Naive B cell (primary cell): Measurements from ENCODE around the gene SAYSD1. TPM values are rescaled to one million over a fixed set of nuclear protein-coding genes. Genes with fewer than 3 reads are reported as not detected.
A peak's percentile ranks its signal among the peaks of the same experiment; 100 is the strongest.

Source experiments
- ATAC-seq, 2 donors: fragments of 150-1000 bp; cut with Tn5 transposase; 2 replicates each; pipeline ENCODE4 v1.10.0; 2021; ENCODE audit warnings: low read depth in 2 of 2, mild to moderate bottlenecking in 2 of 2, moderate library complexity in 2 of 2
- DNase-seq: peaks from one replicate; pipeline ENCODE4 v3.0.0; 2022
- H3K27ac Mint-ChIP-seq, 6 donors: one replicate each; pipeline ENCODE4 v1.8.0; 2020 to 2022; ENCODE audit warnings: mild to moderate bottlenecking in 6 of 6, mixed read lengths in 6 of 6, moderate library complexity in 5 of 6, inconsistent platforms in 2 of 6
- H3K27me3 Mint-ChIP-seq, 3 donors: one replicate each; pipeline ENCODE4 v1.8.0; 2021 to 2022; ENCODE audit warnings: mixed read lengths in 3 of 3, mild to moderate bottlenecking in 1 of 3
- H3K36me3 Mint-ChIP-seq, 2 donors: one replicate each; pipeline ENCODE4 v1.8.0; 2020 to 2022; ENCODE audit warnings: mixed read lengths in 2 of 2, inconsistent platforms in 1 of 2, mild to moderate bottlenecking in 1 of 2
- H3K4me1 Mint-ChIP-seq, 3 donors: one replicate each; pipeline ENCODE4 v1.8.0; 2020 to 2022; ENCODE audit warnings: mixed read lengths in 3 of 3, inconsistent platforms in 1 of 3, mild to moderate bottlenecking in 1 of 3, moderate library complexity in 1 of 3
- H3K4me3 Mint-ChIP-seq, 8 donors: one replicate each; pipeline ENCODE4 v1.8.0; 2020 to 2022; ENCODE audit warnings: mild to moderate bottlenecking in 8 of 8, mixed read lengths in 8 of 8, moderate library complexity in 8 of 8, inconsistent platforms in 2 of 8
- H3K9me3 Mint-ChIP-seq, 7 donors: one replicate each; pipeline ENCODE4 v1.8.0; 2020 to 2022; ENCODE audit warnings: mixed read lengths in 7 of 7, mild to moderate bottlenecking in 5 of 7, inconsistent platforms in 2 of 7, moderate library complexity in 1 of 7
- polyA plus RNA-seq, 6 donors: library from polyadenylated mRNA; unstranded; fragments of 300-500 nt; fragmentation: Illumina TruSeq; gene quantifications; one replicate each; pipeline ENCODE4 v1.2.3, GENCODE V29; 2021; ENCODE audit warnings: low read depth in 6 of 6

Gene SAYSD1
- polyA plus RNA-seq, 6 donors from 2014 or later: 16.4 to 21.0 (median 18.7) TPM

DNA sequence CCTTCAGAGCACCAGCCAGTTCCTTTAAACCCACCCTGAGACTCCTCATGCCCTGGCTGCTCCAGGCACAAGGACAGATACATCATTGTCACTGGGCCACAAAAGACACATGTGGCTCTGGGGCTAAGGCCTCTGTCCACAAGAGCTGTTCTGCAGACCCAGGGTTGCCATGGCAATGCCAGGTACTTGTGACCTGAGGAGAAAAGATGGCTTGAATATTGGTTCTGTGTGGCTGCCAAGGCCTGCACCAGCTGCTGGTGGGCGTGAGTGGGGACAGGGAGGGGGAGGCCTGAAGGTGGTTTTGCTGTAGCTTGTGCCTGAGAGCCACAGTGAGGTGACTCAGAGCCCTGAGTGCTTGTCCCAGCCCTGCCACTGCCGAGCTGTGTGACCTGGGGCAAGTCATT is 31.8 kb downstream of the SAYSD1 start:
- H3K9me3 Mint-ChIP-seq: no peaks in the 10 kb centered on the region
- no peak for ATAC-seq

DNA sequence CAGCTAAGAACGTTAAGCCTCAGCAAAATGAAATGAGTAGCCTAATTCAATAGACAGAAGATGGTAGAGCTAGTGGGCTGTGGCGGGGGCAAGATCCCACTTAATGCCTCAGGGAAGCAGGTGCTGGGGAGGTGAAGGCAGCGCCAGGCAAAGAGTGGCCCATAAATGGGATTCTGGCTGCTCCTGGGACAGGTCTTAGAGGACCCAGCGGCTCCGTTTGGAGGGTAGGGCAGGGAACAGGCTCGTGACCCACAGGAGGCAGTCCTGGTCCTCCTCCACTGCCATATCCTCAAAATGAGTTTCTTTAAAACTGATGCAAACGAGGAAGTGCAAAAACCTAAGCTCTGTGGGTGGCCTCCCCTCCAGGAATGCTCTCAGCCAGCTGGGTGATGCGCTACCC is 32.7 kb downstream of the SAYSD1 start:
- Mint-ChIP-seq H3K36me3 (no peaks in the 10 kb centered on the region), H3K4me1 (no peaks in the 10 kb centered on the region)
- no peak for ATAC-seq

More for the DNA sequence above, 31.8 kb downstream of the SAYSD1 start:
- Mint-ChIP-seq H3K27me3 (peaks cover 23 to 72% (median 55%) of the 10 kb centered on the region in 3 donors), H3K4me3 (no peak overlapping the region), H3K36me3 (no peaks in the 10 kb centered on the region), H3K27ac (peak overlapping the region in 1 of 6 donors; percentile 60), H3K4me1 (no peaks in the 10 kb centered on the region)
- no peak for DNase-seq

DNA sequence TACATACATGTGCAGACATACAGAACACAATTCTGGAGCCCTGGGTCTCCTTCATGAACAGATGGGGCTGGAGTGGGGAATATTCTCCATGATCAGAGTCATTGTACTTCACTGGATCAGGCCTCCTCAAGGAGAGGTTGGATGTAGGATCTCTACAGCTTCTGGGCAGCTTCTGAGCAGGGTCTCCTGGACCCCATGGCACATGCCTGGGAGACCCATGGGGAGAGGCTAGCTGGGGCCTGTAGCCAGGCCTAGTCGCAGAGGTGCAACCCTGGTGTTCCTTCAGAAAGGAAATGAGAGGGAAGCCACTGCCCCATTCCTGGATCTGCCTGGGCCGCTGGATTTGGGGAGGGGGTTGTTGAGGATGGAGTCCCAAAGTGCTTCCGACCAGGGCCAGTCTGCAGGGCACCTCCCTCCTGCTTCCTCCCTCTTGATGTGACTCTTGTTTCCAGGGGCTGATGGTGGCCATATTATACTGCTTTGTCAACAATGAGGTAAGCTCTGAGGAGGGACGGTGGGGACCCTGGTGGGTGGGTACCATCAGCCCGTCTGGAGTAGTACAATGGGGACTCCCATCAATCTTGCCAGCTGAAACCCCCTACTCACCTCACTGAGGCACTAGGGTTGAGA is 34.6 kb downstream of the SAYSD1 start:
- no peaks in the 10 kb centered on the region for H3K36me3 Mint-ChIP-seq
- H3K4me3 Mint-ChIP-seq: no peak overlapping the region
- DNase-seq (no peak), ATAC-seq (no peak)
- H3K27ac Mint-ChIP-seq: no peak overlapping the region
- H3K27me3 Mint-ChIP-seq: peaks cover 10 to 50% (median 32%) of the 10 kb centered on the region in 3 donors
- H3K9me3 Mint-ChIP-seq: no peaks in the 10 kb centered on the region
- no peaks in the 10 kb centered on the region for H3K4me1 Mint-ChIP-seq

More for the DNA sequence above, 32.7 kb downstream of the SAYSD1 start:
- Mint-ChIP-seq H3K27me3 (peaks cover 17 to 69% (median 47%) of the 10 kb centered on the region in 3 donors), H3K9me3 (no peaks in the 10 kb centered on the region), H3K27ac (no peak overlapping the region), H3K4me3 (no peak overlapping the region)
- DNase-seq: no peak

DNA sequence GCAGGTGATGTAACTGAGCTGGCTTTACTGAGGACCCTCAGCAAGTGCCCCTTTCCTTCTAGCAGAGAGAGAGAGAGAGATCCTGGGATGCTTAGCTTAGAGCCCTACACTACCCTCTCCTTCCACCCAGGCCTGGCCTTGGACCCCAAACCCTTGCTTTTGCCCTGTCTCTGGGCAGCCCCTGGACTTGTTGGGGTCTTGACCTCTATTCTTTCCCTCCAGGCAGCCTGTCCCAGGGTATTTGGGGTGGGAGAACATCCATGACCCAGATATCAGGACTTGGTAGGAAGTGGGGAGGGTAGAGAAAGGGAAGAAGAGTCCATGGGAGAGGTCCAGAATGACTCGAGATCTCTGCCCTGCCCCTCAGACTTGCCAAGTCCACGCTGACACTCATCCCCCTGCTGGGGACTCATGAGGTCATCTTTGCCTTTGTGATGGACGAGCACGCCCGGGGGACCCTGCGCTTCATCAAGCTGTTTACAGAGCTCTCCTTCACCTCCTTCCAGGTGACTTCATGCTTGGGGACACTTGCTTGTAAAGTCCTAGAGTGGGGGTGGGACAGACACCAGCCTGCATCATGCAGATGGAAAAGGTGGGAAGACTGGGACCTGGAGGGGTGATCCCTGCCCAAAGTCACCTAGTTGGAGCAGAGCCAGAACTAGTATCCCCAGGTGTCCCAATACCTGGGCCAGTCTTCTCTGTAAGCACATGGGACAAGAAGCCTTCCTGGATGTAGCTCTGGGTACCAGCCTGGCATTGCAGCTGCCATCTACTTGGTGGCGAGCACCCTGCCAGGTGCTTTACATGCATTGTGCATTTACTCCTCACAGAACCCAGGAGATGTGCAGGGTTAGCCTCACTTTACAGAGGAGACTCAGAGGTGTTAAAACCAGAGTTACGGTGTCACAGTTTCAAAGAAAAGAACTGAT is 35.5 kb downstream of the SAYSD1 start:
- ATAC-seq: no peak
- peaks cover 10 to 50% (median 30%) of the 10 kb centered on the region in 3 donors for H3K27me3 Mint-ChIP-seq
- no peak for DNase-seq
- no peaks in the 10 kb centered on the region for H3K4me1 Mint-ChIP-seq
- H3K27ac Mint-ChIP-seq: no peak overlapping the region
- H3K4me3 Mint-ChIP-seq: no peak overlapping the region
- H3K36me3 Mint-ChIP-seq: no peaks in the 10 kb centered on the region
- H3K9me3 Mint-ChIP-seq: no peaks in the 10 kb centered on the region

DNA sequence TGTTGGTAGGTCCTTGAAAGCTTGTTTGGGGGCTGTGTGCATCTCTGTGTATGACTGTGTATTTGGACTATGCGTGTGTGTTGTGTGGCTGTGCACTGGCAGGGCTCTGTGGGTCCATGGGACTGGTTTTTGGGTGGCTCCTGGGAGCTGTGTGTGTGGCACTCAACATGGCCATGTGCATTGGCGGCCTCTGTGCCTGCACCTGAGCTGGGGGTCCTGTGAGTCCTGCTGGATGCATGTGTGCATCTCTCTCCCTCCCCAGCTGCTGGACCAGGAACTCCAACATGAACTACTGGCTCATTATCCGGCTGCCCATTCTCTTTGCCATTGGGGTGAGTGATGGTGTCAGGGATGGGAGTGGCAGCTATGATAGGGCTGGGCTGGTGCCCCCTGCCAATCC is 36.3 kb downstream of the SAYSD1 start:
- H3K27ac Mint-ChIP-seq: no peak overlapping the region
- H3K9me3 Mint-ChIP-seq: no peaks in the 10 kb centered on the region
- H3K4me3 Mint-ChIP-seq: no peak overlapping the region
- DNase-seq: no peak
- no peaks in the 10 kb centered on the region for H3K4me1 Mint-ChIP-seq
- no peak for ATAC-seq
- H3K27me3 Mint-ChIP-seq: peaks cover 6 to 49% (median 24%) of the 10 kb centered on the region in 3 donors
- H3K36me3 Mint-ChIP-seq: no peaks in the 10 kb centered on the region

DNA sequence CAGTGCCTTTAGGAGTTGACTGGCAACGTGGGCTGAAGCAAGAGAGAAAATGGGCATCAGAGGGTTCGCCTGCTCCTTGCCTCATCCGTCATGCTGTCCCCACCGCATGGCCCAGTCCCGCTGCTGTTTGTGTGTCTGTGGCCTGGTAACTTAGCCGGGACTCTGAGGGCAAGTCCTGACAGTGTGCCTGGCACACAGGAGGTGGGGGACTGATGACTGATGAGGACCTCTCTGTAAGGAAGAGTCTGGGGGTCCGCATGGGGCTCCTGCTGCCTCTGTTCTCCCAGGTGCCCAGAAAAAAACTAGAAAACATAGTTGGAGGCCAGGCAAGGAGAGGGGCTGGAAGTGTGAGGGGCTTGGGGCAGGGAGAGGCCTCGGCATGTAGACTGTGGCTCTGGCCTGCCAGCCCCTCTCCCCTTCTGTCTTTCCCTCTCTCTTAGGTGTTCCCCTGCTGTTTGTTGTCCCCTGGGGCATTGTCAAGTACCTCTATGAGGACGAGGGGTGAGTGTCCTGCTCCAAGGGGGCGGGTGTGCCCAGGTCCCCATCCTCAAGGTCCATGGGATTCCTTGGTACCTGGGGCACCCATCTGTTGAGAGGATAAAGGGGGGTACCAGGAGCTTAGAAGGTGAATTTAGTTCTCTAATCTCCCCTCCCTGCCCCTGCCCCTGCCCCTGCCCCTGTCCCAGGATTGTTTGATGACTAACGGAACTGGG is 36.9 kb downstream of the SAYSD1 start:
- ATAC-seq (no peak), DNase-seq (no peak)
- Mint-ChIP-seq H3K27me3 (peaks cover 5 to 46% (median 19%) of the 10 kb centered on the region in 3 donors), H3K4me3 (no peak overlapping the region), H3K9me3 (no peaks in the 10 kb centered on the region), H3K4me1 (no peaks in the 10 kb centered on the region), H3K36me3 (no peaks in the 10 kb centered on the region), H3K27ac (no peak overlapping the region)

DNA sequence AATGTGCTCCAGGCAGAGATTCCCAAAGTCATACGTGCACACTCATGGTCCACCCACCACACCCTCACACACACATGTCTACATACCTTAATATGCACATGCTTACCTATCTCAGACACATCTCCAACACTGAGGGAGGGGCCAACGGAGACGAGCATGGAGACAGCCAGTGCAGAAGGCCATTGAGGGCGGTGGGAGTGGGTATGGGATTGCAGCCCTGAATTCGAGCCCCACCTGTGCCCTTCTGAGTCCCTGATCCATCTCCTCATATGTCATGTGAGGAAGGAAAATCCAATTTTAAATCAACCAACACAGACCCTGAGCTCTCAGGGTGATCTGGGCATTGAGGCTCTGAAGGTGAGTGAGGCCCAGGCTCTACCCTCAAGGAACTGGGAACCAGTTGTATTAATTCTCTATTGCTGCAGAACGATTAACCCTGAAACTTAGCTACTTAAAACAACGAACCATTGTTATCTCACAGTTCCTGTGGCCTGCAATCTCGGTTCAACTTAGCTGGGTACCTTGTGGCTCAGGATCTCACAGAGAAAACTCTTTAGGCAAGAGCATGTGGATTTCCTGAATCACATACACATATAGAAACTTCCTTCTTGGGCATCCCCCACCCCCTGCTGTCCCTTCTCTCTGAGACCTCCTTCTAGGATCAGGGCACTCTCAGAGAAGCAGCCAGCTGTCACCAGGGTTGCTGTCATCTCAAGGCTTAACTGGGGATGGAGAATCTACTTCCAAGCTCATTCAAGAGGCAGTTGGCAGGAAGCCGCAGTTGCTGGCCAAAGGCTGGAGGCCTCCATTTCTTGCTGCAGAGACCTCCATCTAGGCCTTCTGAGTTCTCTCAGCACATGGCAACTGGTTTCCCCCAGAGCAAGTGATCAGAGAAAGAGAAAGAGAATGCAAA is 38.1 kb downstream of the SAYSD1 start:
- DNase-seq: no peak

DNA sequence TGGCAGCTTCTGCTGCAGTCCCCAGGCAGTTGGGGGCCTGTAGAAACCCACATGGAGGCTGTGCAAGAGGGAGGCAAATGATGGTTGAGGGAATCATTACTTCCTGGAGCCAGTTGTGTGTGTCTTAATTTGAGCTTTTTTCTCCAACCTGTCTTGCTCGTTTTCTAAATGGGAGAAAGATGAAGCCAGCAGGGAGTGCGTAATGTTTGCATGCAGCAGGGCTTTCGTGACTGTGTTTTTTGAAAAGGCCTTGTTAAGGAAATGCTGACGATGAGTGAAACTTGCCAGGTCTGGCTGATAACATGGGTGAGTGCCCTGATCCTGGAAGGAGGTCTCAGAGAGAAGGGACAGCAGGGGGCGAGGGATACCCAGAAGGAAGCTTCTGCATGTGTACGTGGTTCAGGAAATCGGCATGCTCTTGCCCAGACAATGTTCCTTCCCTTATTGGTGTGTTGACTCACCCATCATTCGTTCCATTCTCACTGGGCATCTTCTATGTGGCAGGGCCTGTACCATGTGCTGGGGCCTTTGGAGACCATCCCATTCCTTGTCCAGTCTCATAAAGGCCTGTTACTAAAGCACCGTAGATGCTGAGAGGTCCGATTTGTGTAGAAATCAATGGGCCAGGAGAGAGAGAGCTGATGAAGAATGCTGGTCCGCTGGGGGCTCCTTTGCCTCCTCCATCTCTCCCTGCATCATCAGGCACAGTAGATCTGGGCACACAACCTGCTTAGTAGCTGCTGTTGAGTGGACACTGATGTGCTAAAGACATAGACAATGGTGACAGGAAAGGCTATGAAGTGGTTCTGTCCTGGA is 39.0 kb downstream of the SAYSD1 start:
- Mint-ChIP-seq H3K9me3 (no peaks in the 10 kb centered on the region), H3K4me3 (no peak overlapping the region), H3K27me3 (peaks cover 4 to 34% (median 23%) of the 10 kb centered on the region in 3 donors), H3K4me1 (no peaks in the 10 kb centered on the region), H3K27ac (no peak overlapping the region), H3K36me3 (no peaks in the 10 kb centered on the region)
- DNase-seq (no peak), ATAC-seq (no peak)

More for the DNA sequence above, 38.1 kb downstream of the SAYSD1 start:
- Mint-ChIP-seq H3K36me3 (no peaks in the 10 kb centered on the region), H3K4me1 (no peaks in the 10 kb centered on the region), H3K27me3 (peaks cover 1 to 34% (median 18%) of the 10 kb centered on the region in 3 donors), H3K4me3 (no peak overlapping the region), H3K9me3 (no peaks in the 10 kb centered on the region), H3K27ac (peak overlapping the region in 1 of 6 donors; percentile 56)
- no peak for ATAC-seq

DNA sequence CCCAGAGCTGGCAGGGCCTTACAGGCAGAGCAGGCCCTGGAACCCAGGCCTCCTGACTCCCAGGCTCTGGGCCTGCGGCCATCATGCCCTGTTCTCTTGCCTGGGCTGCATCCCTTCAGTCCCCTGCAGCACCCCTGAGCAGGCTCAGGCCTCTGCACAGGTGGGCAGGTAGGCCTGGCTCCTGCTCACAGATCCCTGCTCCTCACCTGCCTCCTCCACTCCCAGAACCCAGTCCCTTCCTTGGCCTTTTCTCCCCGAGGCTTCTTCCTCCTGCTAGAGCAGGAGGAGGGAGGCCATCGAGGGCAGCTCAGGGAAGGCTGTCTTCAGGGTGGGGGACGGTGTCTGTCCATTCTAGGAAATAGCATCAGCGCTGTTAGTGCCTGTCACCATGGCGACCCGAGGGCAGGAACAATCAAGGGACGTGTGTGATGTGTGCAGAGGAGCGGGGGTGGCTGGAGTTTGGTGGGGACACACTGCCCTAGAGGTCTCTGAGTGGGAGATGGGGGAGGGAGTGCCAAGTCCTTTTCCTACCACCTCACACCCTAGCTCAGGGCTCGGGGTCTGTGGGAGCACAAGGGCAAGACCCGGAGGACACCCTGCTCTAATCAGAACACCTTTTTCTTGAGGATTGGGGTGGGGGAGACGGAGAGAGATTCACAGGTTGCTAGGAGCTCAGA is 39.8 kb downstream of the SAYSD1 start:
- Mint-ChIP-seq H3K27me3 (peaks cover 4 to 34% (median 23%) of the 10 kb centered on the region in 3 donors), H3K4me3 (peak overlapping the region in 1 of 8 donors; percentile 22), H3K27ac (no peak overlapping the region), H3K36me3 (no peaks in the 10 kb centered on the region), H3K9me3 (no peaks in the 10 kb centered on the region), H3K4me1 (no peaks in the 10 kb centered on the region)
- ATAC-seq (no peak), DNase-seq (no peak)

DNA sequence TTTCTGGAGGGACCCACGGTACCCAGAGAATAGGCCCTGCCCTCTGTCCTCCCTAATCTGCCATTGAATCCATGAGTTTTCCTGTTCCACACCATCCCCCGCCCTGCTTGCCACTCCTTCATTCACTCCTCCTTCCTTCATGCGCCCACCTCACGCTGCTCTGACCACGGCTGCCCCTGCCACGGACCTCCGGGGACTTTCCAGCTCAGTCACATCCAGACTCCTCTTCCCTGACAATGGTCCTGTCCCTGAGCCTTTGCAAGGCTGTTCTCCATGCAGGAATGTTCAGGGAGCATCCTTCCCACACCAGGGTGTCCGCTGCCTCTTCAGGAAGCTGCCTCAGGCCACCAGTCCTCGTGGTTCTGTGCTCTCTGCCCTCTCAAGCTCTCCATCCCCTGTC is 40.5 kb downstream of the SAYSD1 start:
- no peak for ATAC-seq
- Mint-ChIP-seq H3K36me3 (no peaks in the 10 kb centered on the region), H3K27me3 (peaks cover 6 to 34% (median 23%) of the 10 kb centered on the region in 3 donors), H3K4me3 (no peak overlapping the region), H3K9me3 (peaks cover 0 to 2% (median 0%) of the 10 kb centered on the region in 7 donors), H3K27ac (no peak overlapping the region), H3K4me1 (no peaks in the 10 kb centered on the region)
- DNase-seq: no peak

DNA sequence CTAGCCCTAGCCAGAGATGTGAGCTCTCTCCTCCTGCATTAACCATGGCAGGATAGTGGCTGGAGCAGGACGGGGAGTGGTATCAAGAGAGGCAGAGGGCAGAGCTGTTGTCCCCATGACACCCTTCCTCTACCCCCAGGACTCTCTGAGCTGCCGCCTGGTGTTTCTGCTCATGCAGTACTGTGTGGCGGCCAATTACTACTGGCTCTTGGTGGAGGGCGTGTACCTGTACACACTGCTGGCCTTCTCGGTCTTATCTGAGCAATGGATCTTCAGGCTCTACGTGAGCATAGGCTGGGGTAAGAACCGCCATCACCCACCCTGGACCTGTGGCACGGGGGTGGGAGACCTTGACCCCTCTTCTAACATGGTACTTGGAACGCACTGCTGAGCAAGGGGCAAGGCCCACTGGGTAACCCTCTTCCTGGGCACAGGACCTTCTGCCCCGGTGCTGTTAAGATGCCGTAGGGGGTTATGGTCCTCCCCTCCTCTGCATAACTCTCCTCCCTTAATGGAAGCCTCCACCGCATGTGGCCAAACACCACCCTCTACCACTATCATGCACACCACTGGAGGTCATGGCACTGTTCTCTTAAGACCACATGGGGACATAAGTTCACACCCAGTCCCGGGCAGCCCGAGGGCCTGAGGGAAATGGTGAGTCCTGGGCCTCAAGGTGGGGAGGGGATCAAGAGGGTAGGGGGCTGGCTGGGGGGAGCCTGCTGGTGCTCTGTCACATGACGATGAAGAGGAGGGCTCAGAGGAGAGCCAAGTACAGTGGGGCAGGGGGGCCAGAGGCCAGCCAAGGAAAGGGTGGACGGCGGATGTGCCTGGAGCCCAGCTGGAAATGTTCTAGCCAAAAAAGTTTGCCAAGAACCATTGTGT is 41.3 kb downstream of the SAYSD1 start:
- no peak for ATAC-seq
- no peaks in the 10 kb centered on the region for H3K4me1 Mint-ChIP-seq
- H3K27me3 Mint-ChIP-seq: peaks cover 12 to 33% (median 28%) of the 10 kb centered on the region in 3 donors

More for the DNA sequence above, 41.3 kb downstream of the SAYSD1 start:
- Mint-ChIP-seq H3K4me3 (no peak overlapping the region), H3K9me3 (peaks cover 0 to 2% (median 0%) of the 10 kb centered on the region in 7 donors), H3K36me3 (no peaks in the 10 kb centered on the region), H3K27ac (no peak overlapping the region)
- DNase-seq: no peak
